GM18861 (cell line): ENCODE measurements around the gene ACACA.

Experiments
- ATAC-seq: cut with Tn5 transposase; IDR thresholded peaks from one replicate; pipeline ENCODE4 v1.9.1; 2021; ENCODE audit not compliant: unreplicated experiment

ACACA gene

GRCh38 chr17:37138571-37139120 lies 268.0 kb downstream of the ACACA start:
- no peak for ATAC-seq

- ATAC-seq, result no peak
These were observed 268.6 kb downstream of the ACACA start for GRCh38 chr17:37137906-37138514.

GRCh38 chr17:37137070-37137610 lies 269.5 kb downstream of the ACACA start:
- ATAC-seq, result no peak

GRCh38 chr17:37135576-37135975 lies 271.1 kb downstream of the ACACA start:
- ATAC-seq, result no peak

- no peak for ATAC-seq
These were observed 272.6 kb downstream of the ACACA start for GRCh38 chr17:37134050-37134449.

- no peak for ATAC-seq
These were observed 273.5 kb downstream of the ACACA start for GRCh38 chr17:37133136-37133535.

- ATAC-seq, result no peak
These were observed 274.7 kb downstream of the ACACA start for GRCh38 chr17:37131669-37132611.

- no peak for ATAC-seq
These were observed 275.6 kb downstream of the ACACA start for GRCh38 chr17:37130984-37131446.

- no peak for ATAC-seq
These were observed 281.8 kb downstream of the ACACA start for GRCh38 chr17:37124821-37125173.

GRCh38 chr17:37123941-37124820 lies 282.5 kb downstream of the ACACA start:
- no peak for ATAC-seq

- ATAC-seq, result no peak
These were observed 283.2 kb downstream of the ACACA start for GRCh38 chr17:37123386-37123785.

GRCh38 chr17:37121616-37122015 lies 285.0 kb downstream of the ACACA start:
- ATAC-seq, result no peak

GRCh38 chr17:37118366-37119137 lies 288.1 kb downstream of the ACACA start:
- ATAC-seq, result no peak

- no peak for ATAC-seq
These were observed 289.1 kb downstream of the ACACA start for GRCh38 chr17:37117373-37118142.

GRCh38 chr17:37116671-37117185 lies 289.9 kb downstream of the ACACA start:
- no peak for ATAC-seq

- no peak for ATAC-seq
These were observed 295.3 kb downstream of the ACACA start for GRCh38 chr17:37111329-37111728.

- no peak for ATAC-seq
These were observed 295.9 kb downstream of the ACACA start for GRCh38 chr17:37110746-37111145.

- no peak for ATAC-seq
These were observed 296.6 kb downstream of the ACACA start for GRCh38 chr17:37109731-37110710.
